HG03060 (cell line): ENCODE measurements around the gene TP53.
"Not testable (repeated sequence)": the region's sequence is repeated elsewhere in the genome, so short reads cannot be mapped to it uniquely, and the experiment has no call there.

Experiments
- ATAC-seq: cut with Tn5 transposase; IDR thresholded peaks from one replicate; pipeline ENCODE4 v1.9.1; 2021; ENCODE audit warnings: low read depth, moderate number of reproducible peaks; ENCODE audit not compliant: unreplicated experiment

Gene TP53

DNA sequence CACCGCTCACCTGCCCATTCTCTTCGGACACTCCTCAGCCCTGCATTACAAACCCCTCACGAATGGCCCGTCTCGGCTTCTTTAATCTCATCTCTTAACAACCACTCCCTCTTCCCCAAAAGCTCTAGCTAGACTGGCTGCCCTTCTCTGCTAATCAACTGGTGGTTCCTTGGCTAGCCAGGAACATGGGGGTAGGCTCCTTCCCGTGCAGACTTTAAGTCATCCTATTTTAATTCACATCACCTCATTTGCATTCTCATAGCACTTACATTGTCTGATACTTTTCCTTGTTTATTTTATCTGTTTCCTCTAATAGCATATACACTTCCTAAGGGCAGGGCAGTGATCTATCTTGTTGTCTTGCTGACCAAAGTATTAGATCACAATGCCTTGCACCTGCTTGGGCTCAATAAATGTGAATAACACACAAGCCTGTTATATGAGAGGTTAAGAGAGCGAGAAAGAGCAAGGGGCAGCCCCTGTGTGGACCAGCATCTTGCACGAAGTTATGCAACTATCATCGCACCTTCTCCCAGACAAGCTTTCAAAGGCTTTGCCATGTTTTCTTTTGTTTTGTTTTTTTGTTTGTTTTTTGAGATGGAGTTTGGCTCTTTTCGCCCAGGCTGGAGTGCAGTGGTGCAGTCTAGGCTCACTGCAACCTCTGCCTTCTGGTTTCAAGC, 9.8 kb downstream of the TP53 start:
- ATAC-seq, result no peak

DNA sequence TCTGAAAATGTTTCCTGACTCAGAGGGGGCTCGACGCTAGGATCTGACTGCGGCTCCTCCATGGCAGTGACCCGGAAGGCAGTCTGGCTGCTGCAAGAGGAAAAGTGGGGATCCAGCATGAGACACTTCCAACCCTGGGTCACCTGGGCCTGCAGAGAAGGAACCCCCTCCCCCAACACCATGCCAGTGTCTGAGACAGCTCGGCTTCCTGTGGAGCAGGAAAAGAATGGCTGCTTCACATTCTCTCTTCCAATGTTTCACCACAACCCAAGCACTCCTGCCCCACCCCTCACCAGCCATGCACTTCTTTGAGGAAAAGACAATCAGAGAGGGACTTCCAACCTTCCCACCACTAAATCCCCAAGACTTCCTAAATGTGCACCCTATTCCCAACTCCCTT, 10.8 kb downstream of the TP53 start:
- no peak for ATAC-seq

DNA sequence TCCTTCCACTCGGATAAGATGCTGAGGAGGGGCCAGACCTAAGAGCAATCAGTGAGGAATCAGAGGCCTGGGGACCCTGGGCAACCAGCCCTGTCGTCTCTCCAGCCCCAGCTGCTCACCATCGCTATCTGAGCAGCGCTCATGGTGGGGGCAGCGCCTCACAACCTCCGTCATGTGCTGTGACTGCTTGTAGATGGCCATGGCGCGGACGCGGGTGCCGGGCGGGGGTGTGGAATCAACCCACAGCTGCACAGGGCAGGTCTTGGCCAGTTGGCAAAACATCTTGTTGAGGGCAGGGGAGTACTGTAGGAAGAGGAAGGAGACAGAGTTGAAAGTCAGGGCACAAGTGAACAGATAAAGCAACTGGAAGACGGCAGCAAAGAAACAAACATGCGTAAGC, 12.4 kb downstream of the TP53 start:
- ATAC-seq, result no peak

DNA sequence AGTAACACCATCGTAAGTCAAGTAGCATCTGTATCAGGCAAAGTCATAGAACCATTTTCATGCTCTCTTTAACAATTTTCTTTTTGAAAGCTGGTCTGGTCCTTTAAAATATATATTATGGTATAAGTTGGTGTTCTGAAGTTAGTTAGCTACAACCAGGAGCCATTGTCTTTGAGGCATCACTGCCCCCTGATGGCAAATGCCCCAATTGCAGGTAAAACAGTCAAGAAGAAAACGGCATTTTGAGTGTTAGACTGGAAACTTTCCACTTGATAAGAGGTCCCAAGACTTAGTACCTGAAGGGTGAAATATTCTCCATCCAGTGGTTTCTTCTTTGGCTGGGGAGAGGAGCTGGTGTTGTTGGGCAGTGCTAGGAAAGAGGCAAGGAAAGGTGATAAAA, 14.1 kb downstream of the TP53 start:
- ATAC-seq, result no peak

DNA sequence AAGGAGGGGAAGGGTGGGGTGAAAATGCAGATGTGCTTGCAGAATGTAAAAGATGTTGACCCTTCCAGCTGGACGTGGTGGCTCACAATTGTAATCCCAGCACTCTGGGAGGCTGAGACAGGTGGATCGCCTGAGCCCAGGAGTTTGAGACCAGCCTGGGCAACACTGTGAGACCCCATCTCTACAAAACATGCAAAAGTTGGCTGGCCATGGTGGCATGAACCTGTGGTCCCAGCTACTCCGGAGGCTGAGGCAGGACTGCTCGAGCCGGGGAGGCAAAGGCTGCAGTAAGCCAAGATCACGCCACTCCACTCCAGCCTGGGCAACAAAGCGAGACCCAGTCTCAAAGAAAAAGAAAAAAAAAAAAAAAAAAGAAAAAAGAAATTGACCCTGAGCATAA, 18.8 kb downstream of the TP53 start:
- ATAC-seq, result no peak

DNA sequence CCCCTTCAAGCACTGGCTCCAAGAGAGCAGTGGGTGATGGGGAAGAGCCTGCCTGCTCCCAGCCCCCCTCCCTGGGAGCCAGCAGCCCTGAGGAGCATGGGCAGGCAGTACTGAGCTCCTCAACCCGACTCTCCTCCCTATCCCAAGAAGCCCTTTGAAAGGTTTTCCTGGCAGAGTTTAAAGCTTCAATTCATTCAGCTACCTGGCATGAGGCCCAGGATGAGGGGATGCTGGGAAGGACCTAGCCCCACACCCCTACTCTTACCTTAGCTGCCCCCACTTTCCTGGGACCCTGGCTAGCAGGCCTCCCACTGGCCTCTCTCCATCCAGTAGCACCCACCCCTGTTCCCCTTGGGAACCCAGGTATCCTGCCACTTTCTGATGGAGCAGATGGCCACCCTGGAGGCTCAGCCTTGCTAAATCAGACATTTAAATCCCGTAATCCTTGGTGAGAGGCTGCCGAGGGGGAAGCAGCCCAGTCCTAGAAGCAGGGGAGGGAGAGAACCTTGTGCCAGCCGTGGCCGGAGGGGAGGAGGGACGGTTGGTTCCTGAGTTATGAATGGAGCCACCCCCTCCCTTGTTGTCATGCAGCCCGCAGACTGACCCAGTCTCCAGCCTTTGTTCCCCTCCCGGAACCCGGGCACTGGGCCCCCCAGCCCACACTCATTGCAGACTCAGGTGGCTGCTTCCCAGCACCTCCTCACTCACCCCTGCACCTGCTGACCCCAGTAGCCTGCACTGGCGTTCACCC, 19.5 kb downstream of the TP53 start:
- no peak for ATAC-seq

DNA sequence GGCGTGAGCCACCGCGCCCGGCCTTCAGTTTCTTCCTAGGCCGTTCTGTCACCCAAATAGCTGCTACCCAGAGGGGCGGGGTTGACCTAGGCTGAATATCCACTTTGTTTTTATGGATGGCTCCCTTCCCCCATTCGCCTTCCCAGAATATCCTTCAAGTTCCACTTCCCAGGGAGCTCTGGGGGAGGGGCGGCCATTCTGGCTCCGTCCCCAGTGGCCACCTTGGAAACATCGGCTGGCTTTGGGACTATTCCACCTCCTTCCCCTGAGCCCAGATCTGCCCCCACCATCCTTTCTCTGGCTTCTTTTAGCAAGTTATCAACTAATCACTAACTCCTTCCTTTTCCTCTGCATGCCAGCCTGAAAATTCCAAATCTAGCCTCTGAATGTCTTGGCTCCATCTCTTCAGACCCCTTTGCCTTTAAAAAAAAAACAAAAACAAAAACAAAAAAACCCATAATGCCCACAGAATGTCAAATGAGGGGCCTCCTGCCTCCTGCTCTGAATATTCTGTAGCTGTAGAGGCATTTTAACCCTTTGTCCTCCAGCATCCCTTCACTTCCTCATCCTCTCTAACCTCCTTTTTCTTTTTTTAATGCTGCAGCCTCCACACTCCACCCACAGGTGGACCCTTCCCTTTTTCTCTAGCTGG, 30.2 kb downstream of the TP53 start:
- ATAC-seq, result no peak

DNA sequence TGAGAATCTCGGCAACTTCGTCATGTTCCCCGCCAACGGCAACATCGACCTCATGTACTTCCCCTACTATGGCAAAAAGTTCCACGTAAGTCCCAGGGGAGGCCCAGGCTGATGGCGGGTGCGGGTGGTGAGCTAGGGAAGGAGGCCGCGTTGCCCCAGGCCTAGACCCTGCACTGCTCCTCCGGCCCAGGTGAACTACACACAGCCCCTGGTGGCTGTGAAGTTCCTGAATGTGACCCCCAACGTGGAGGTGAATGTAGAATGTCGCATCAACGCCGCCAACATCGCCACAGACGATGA, 31.8 kb downstream of the TP53 start:
- ATAC-seq, result no peak

DNA sequence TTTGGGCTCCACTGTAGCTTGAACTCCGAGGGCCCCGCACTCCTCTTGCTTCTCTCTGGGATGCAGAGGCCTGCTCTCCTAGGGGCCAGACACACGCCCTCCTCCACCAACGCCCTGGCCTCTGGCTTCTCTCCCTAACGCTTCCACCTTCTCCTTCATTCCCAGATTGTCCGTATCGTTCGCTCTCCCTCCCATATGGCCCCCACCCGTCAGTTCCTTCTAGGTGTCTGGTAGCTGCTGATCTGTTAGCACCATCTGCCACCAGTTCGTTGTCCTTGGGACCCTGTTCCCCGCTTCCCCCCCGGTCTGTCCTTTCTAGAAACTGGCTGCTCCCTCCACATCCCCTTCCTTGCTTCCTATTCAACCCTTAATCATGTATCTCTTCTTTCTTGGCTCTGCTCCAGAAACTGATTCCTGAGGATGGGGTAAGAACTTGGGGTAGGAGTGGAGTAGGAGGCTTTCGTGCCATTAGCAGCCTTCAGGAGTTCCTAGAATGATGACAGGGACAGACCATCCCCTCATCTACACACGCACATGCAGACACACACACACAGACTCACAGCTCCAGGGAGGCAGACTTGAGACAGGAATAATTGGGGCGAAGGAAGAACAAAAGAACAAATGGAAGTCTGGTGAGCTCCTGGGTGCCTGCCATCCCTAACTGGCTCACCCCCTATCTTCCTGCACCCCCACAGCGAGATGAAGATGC, 32.3 kb downstream of the TP53 start:
- ATAC-seq, result no peak

DNA sequence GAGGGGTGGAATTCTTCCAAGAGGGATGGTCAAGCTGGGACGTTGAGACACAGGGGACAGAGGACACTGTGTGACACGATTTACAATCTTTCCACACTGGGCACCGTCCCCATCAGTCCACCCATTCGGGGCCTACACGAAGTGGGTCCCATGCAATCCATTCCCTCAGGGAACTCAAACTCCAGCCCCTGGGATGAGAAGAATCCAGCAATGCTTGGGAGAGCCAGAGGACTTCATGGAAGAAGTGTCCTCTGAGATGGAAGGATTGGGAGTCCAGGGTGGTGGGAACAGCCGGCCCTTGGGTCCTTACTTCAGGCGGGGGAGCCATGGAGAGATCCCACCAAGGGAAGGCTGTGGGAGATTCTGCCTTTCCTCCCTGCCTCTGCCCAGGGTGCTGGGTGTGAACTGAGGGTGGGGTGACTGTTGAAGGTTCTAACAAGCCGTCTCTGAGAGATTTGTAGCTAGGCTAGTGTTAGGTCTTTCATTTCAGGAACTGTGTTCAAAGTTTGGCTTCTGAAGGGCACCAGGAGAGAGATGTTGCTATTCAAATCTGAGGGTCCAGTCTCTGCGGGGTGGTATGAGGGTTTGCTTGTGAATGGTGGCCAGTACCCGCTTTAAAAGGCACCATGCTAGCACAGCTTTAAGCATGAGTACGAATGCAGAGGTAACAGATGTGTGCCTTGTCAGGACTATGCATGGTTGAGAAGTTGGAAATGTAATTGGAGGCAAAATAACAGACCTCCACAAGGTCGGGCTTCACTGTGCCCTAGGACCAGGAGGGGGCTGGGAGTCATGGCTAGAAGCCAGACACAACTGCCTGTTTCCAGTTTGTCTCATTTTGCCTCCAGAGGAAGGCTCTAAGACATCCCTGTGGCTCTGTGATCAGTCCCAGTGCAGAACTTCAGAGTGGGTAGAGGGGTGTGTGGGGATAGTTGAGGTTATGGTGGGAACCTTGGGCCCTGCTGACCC, 34.6 kb downstream of the TP53 start:
- no peak for ATAC-seq

DNA sequence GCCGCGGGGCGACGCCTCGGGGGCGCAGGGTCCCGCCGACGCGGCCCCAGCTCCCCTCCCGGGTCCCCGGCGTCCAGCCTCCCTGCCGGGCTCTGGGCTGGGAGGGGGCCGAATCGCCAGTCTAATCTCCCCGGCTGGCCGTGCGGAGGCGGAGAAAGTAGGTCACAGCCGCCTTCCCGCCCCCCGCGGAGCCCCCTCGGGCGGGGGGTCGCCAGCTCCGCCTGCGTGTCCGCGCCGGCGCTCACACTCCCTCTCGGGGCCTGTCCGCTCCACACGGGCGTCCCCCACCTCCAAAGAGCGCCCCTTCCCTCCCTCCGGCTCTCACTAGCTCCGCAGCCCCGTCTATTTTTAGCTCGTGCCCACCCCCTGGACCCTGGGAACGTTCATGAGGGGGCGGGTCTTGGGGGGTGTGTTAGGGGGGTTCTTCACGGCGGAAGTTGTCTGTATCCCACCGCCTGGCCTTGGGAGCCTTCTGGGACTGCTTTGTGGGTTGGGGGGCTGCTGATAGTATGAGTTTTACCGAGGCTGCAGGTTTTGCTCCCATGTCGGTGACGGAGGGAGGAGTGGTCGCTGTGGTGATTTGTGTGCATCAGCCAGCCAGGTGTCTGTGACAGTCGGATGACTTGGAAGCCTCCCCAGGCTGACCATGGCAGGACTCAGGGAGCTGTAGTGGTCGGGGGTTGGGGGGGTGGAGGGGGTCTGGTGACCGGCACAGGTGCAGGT, 35.5 kb downstream of the TP53 start:
- ATAC-seq, result no peak

DNA sequence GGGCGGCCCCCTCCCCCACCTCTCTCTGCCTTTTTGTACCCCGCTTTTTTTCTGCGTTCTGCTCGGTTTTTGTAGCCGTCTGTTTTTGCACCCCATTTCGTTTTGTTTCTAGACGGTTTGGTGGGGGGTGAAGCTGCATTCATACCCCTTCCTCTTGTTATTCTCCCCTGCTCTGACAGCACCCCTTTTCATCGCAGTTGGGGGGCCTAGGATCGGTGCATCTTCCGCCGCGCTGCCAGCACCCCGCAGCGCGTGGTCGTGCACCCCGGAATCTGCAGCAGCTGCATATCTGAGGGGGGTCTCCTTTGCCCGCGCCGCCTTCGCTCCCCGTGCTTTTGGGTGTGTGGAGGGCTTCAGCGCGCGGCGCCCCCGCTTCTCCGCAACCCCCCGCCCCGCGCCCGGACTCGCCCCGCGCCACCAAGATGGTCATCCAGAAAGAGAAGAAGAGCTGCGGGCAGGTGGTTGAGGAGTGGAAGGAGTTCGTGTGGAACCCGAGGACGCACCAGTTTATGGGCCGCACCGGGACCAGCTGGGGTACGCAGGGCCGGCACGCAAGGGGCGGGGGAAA, 36.1 kb downstream of the TP53 start:
- ATAC-seq, result no peak

DNA sequence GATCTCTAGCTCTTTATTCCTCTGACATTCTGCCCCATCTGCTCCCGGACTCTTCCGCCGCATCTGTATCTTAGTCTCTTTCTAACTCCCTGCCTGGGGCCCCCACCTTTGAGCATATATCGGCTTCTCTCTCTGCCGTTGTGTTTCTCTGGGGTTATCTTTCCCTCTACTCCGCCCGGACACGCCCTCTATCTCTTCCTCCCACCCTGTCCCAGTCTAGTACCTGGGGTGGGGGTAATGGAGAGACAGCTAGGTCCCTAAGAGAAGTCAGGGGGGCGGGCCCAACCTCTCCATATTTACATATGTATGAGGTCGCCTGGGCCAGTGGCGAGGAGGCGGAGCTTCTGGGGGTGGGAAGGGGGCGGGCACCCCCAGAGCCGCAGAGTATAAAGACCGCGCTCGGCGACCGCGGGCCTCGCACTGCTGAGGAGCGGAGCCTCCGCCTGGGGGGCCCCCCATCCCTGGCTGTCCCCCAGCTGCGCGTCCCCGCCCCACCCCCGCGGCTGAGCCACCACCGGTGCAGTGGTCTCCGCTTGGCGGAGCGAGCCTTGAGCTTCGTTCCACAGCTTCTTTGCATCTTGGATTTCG, 36.7 kb downstream of the TP53 start, which contains the start of gene ATP1B2:
Gene ATP1B2 (plus strand): TSS at position 418 of the 588 bp plus-strand sequence. CDS start 593 bp downstream, outside the sequence.
- ATAC-seq, result no peak

DNA sequence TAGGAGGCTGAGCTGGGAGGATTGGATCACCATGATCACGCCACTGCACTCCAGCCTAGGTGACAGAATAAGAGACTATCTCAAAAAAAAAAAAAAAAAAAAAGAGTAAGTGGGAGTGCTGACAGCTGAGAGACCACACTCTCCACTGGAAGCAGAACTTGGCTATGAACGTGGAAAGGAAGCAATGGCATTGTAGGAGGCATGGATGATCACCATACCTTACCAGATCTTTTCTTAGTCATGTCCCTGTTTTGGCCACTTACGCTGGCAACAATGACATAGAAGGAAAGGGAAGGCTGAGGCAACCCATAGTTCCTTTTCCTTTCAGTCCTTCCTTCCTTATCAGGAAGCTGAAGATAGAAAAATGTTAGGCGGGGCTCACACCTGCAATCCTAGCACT, 40.3 kb downstream of the TP53 start:
- ATAC-seq, result no peak

DNA sequence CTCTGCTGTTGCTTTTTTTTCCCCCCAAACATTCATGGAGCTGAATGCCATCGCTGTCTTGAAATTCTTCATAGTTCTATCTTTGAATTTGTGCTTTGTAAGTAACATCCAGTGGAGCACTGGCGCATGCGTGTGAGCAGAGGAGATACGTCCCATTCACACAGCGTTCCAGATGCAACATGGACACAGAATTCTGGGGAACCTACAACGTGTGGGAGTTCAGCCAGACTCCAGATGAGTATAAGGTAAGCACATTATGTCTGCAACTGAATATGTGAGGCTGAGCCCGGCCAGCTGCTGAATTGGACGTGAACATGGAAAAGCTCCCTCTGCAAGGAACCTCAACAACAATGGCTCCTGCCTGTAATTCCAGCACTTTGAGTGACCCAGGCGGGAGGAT, 40.8 kb downstream of the TP53 start:
- no peak for ATAC-seq

DNA sequence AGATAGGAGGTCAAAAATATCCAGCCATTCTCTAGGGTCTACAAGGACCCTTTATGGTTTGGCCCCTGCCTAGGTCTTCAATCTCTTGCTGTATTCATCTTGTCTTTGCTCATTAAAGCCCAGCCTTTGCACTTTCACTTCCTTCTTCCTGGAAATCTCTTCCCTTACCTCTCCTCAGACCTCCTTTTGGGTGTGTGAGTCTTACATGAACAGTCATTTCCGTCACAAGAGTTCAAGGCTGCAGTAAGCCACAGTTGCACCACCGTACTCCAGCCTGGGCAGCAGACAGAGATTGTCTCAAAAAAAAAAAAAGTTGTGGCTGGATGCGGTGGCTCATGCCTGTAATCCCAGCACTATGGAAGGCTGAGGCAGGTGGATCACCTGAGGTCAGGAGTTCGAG, 42.5 kb downstream of the TP53 start:
- ATAC-seq, result no peak

DNA sequence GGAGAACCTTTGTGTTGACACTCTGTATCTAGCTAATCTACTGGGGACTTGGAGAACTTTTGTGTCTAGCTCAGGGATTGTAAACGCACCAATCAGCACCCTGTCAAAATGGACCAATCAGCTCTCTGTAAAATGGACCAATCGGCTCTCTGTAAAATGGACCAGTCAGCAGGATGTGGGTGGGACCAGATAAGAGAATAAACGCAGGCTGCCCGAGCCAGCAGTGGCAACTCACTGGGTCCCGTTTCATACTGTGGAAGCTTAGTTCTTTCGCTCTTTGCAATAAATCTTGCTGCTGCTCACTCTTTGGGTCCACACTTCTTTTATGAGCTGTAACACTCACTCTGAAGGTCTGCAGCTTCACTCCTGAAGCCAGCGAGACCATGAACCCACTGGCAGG, 45.7 kb downstream of the TP53 start:
- ATAC-seq, result not testable (repeated sequence)

DNA sequence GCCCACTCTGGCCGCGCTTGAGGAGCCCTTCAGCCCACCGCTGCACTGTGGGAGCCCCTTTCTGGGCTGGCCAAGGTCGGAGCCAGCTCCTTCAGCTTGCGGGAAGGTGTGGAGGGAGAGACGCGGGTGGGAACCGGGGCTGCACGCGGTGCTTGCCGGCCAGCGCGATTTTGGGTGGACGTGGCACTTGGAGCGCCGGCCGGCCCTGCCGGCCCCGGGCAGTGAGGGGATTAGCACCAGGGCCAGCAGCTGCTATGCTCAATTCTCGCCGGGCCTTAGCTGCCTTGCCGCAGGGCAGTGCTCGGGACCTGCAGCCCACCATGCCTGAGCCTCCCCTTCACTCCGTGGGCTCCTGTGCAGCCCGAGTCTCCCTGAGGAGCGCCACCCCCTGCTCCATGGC, 46.5 kb downstream of the TP53 start:
- no peak for ATAC-seq

DNA sequence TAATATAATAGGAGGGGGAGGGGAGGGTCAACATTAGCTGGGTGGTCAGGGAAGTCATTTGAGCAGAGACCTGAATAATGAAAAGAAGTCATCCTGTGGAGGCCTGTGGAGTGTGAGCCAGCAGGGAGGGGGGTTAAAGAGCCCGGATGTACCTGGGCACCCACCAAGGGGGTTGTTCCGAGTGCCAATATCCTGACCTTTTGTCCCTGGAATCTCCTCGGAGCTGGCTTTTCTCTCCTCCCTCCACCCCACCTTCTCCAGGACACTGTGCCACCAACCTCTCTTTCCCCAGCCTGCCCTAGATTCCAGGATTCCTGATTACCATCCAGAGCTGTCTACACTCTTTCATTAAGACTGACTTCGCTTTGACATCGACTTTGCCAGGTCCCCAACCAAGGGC, 51.1 kb downstream of the TP53 start:
- ATAC-seq, result no peak
